OCI-LY3 (cell line): ENCODE data around the gene SNX21.
A peak's percentile ranks its signal among the peaks of the same experiment; 100 is the strongest.

ENCODE experiments used
- H2AFZ ChIP-seq: fragments of 200-600, 300-600 bp; shearing (Covaris generic); 2 replicates; pipeline ENCODE4 v1.6.0; 2014; ENCODE audit warnings: antibody characterized with exemption, low read depth, low read length
- H3K27ac ChIP-seq: fragments of 200-600, 300-600 bp; sonication (generic); 2 replicates; pipeline ENCODE4 v1.5.1; 2014; ENCODE audit warnings: mild to moderate bottlenecking, low read length, moderate library complexity, mixed read lengths
- H3K27me3 ChIP-seq: fragments of 200-600, 300-600 bp; sonication (generic); 2 replicates; pipeline ENCODE4 v1.6.1; 2014; ENCODE audit warnings: low read depth, low read length, mixed read lengths
- H3K36me3 ChIP-seq: fragments of 200-600, 300-600 bp; sonication (generic); replicated peaks from 2 replicates; pipeline ENCODE3; 2014; ENCODE audit warnings: low read depth, low read length, mixed read lengths
- H3K4me1 ChIP-seq: fragments of 300-600, 200-600 bp; sonication (generic); 2 replicates; pipeline ENCODE4 v1.6.1; 2014; ENCODE audit warnings: low read length, mixed read lengths
- H3K4me2 ChIP-seq: fragments of 200-600, 300-600 bp; sonication (generic); 2 replicates; pipeline ENCODE4 v1.6.1; 2014; ENCODE audit warnings: low read length, mixed read lengths
- H3K4me3 ChIP-seq: fragments of 300-600, 200-600 bp; sonication (generic); 2 replicates; pipeline ENCODE4 v1.5.1; 2014; ENCODE audit warnings: antibody characterized with exemption, mild to moderate bottlenecking, low read length, moderate library complexity
- H3K79me2 ChIP-seq: fragments of 300-600, 200-600 bp; shearing (Covaris generic); 2 replicates; pipeline ENCODE4 v1.6.1; 2014; ENCODE audit warnings: mild to moderate bottlenecking, low read length, mixed read lengths
- H3K9ac ChIP-seq: fragments of 300-600, 200-600 bp; shearing (Covaris generic); 2 replicates; pipeline ENCODE4 v1.6.0; 2014; ENCODE audit warnings: mild to moderate bottlenecking, low read length, moderate library complexity
- H3K9me3 ChIP-seq: fragments of 200-600, 300-600 bp; shearing (Covaris generic); 2 replicates; pipeline ENCODE4 v1.6.1; 2014; ENCODE audit warnings: low read length, mixed read lengths; ENCODE audit not compliant: insufficient read depth
- H4K20me1 ChIP-seq: fragments of 200-600, 300-600 bp; sonication (generic); 2 replicates; pipeline ENCODE4 v1.6.1; 2016; ENCODE audit warnings: low read length, mixed read lengths; ENCODE audit not compliant: insufficient read depth
- EZH2phosphoT487 ChIP-seq: fragments of 200-600 bp; shearing (Covaris generic); IDR thresholded peaks from 2 replicates; pipeline ENCODE4 v1.6.1; 2018; ENCODE audit warnings: antibody characterized with exemption, mixed run types, low read depth
- TF ChIP-seq, protein P1 (sequence below): fragments of 200-600, 300-600 bp; sonication (generic); IDR thresholded peaks from 2 replicates; pipeline ENCODE4 v1.5.1; 2014; ENCODE audit warnings: antibody characterized with exemption, low read length, low read depth

SNX21 gene

DNA sequence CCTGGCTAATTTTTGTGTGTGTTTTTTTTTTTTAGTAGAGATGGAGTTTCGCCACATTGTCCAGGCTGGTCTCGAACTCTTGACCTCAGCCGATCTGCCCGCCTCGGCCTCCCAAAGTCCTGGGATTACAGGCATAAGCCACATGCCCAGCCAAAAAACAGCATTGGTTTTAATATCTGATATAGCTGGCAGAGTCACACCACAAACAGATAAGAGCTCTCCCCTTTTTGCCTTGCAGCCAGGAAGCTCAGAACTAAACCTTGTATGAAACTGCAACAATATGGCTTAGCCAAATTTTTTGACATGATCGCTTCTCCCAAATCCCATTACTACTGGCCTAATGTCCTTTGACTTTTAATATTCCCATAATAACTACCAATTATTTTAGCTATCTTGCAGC is 18.7 kb downstream of the SNX21 start:
- Histone ChIP-seq H3K36me3 (peaks cover 7% of the 10 kb centered on the region), H3K9ac (no peak overlapping the region), H3K4me3 (no peak overlapping the region), H3K79me2 (peaks cover 14% of the 10 kb centered on the region), H3K27ac (no peak overlapping the region), H2AFZ (no peak overlapping the region), H3K9me3 (no peaks in the 10 kb centered on the region), H3K4me2 (no peak overlapping the region), H3K27me3 (no peaks in the 10 kb centered on the region), H4K20me1 (no peaks in the 10 kb centered on the region), H3K4me1 (peaks cover 7% of the 10 kb centered on the region)
- no peak for TF ChIP-seq EZH2phosphoT487
- TF ChIP-seq, protein P1, sequence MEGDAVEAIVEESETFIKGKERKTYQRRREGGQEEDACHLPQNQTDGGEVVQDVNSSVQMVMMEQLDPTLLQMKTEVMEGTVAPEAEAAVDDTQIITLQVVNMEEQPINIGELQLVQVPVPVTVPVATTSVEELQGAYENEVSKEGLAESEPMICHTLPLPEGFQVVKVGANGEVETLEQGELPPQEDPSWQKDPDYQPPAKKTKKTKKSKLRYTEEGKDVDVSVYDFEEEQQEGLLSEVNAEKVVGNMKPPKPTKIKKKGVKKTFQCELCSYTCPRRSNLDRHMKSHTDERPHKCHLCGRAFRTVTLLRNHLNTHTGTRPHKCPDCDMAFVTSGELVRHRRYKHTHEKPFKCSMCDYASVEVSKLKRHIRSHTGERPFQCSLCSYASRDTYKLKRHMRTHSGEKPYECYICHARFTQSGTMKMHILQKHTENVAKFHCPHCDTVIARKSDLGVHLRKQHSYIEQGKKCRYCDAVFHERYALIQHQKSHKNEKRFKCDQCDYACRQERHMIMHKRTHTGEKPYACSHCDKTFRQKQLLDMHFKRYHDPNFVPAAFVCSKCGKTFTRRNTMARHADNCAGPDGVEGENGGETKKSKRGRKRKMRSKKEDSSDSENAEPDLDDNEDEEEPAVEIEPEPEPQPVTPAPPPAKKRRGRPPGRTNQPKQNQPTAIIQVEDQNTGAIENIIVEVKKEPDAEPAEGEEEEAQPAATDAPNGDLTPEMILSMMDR: no peak

DNA sequence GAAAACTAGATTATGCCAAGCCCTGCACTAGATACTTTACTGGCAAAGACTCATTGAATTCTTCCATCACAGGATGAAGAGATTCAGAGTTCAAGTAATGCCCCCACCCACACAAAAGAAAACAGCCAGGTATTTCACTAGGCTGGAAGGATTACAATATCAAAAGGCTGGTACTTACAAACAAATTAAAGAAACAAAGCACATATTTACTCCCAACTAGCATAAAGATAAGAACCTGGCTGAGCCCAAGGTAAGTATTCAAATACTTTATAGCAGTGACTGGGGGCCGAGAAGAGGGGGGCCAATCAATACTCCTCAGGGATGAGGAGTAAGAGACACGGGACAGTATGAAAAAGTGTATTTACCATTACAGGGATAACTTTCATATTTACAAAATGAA is 19.9 kb downstream of the SNX21 start:
- TF ChIP-seq, protein P1: no peak
- no peak for TF ChIP-seq EZH2phosphoT487
- H3K79me2 ChIP-seq: peaks cover 16% of the 10 kb centered on the region

DNA sequence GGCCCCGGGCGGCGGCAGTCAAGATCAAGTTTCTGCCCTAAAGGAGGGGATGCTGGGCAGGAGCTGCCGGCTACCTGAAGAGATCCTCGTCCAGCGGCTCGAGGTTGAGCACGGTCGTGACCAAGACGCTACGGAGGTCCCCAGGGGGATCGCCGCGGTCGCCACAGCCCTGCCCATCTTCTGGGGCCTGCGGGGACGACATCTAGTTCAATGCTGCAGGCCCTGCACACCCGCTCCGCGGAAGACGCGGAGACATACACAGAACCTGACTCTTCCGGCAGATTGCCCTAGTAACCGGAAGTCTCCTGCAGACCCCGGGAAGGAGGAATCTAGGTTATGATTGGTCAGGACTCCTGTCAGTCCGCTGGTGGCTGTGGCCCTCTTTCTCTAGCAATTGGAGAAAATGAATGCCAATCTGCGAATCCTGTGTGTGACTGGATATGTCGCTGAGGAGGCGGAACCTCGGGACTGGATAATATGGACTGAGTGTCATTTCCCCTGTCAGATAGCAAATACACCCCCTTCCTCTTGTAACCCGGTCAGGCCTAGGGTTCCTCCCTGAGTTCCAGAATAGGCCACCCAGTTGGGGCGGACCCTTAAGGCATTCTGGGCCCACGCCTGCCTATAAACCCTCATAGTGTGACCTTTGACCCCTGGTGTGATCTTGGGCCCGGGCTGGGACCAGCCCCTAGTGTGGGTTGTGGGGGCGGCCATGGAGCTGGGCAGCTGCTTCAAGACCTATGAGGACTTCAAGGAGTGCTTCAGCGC is 23.7 kb downstream of the SNX21 start, which contains the start of the genes ACOT8 and ZSWIM3:
ACOT8 (minus strand) TSS at position 279 of the 768 bp plus-strand sequence; CDS start at position 202, 77 bp downstream.
ZSWIM3 (plus strand) TSS at position 501 of the 768 bp plus-strand sequence; CDS start at position 713, 212 bp downstream.
- Histone ChIP-seq H3K4me1 (peaks cover 15% of the 10 kb centered on the region), H3K36me3 (peaks cover 7% of the 10 kb centered on the region), H3K27ac (peak within 1 kb of the TSS; percentile 63), H4K20me1 (no peaks in the 10 kb centered on the region), H3K27me3 (no peaks in the 10 kb centered on the region), H2AFZ (peak within 1 kb of the TSS; percentile 96), H3K4me2 (peak within 1 kb of the TSS; percentile 98), H3K4me3 (peak within 1 kb of the TSS; percentile 82), H3K9ac (peak within 1 kb of the TSS; percentile 81), H3K9me3 (no peaks in the 10 kb centered on the region), H3K79me2 (peaks cover 17% of the 10 kb centered on the region)
- TF ChIP-seq, protein P1: no peak
- no peak for TF ChIP-seq EZH2phosphoT487

More for the DNA sequence above, 19.9 kb downstream of the SNX21 start:
- H3K4me3 ChIP-seq: no peak overlapping the region
- H2AFZ ChIP-seq: no peak overlapping the region
- no peak overlapping the region for H3K4me2 ChIP-seq
- no peak overlapping the region for H3K27ac ChIP-seq
- H4K20me1 ChIP-seq: no peaks in the 10 kb centered on the region
- no peak overlapping the region for H3K9ac ChIP-seq
- peaks cover 13% of the 10 kb centered on the region for H3K4me1 ChIP-seq
- peaks cover 7% of the 10 kb centered on the region for H3K36me3 ChIP-seq
- no peaks in the 10 kb centered on the region for H3K27me3 ChIP-seq
- no peaks in the 10 kb centered on the region for H3K9me3 ChIP-seq

DNA sequence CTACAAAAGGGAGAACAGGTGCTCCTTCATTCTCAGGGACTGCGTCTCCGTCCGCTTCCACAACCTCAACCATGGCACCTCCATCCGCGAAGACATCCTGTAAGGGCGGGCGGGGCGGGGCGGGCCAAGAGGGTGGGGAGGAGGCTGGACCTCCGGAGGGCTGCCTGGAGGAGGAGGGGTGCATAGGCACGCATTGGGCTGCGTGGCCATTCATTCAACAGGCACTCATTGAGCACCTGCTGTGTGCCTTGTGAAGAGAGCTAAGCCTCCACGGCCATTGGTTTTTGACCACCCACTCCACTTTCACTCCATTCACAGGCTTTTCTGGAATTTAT is 24.2 kb downstream of the SNX21 start:
- Histone ChIP-seq H3K36me3 (peaks cover 7% of the 10 kb centered on the region), H3K79me2 (peaks cover 17% of the 10 kb centered on the region), H3K4me1 (peaks cover 15% of the 10 kb centered on the region), H3K27me3 (no peaks in the 10 kb centered on the region), H4K20me1 (no peaks in the 10 kb centered on the region), H3K9me3 (no peaks in the 10 kb centered on the region), H3K4me2 (peak overlapping the region; percentile 75), H3K4me3 (peak overlapping the region; percentile 82), H3K9ac (peak overlapping the region; percentile 81), H3K27ac (peak overlapping the region; percentile 63), H2AFZ (peak overlapping the region; percentile 96)
- TF ChIP-seq, protein P1: no peak
- no peak for TF ChIP-seq EZH2phosphoT487
